OCI-LY7 (cell line): Measurements from ENCODE around the gene MAML3. TPM values are rescaled to one million over a fixed set of nuclear protein-coding genes. Genes with fewer than 3 reads are reported as not detected.

Source experiments
- BruUV-seq: library from RNA; stranded (reverse); fragments of 400-500 nt; replicated peaks from 2 replicates; lab custom pipeline; 2021; lab: Mats Ljungman, UMichigan
- CTCF ChIA-PET: fragments of 300-600 bp; sonication (Branson Sonifier 250); formaldehyde crosslinking; loops from one replicate; lab custom pipeline; 2022; ENCODE audit warnings: antibody characterized with exemption; ENCODE audit not compliant: unreplicated experiment; lab: Charles Lee
- POLR2A ChIA-PET: fragments of 300-600 bp; sonication (Branson Sonifier 250); formaldehyde crosslinking; loops from one replicate; lab custom pipeline; 2022; ENCODE audit warnings: antibody characterized with exemption; lab: Charles Lee
- DNase-seq: peaks from one replicate; pipeline ENCODE4 v3.0.0-alpha.2; 2015; ENCODE audit warnings: low spot score
- H2AFZ ChIP-seq: fragments of 200-600 bp; sonication (generic), shearing (Covaris generic); 2 replicates; pipeline ENCODE4 v1.6.1; 2014; ENCODE audit warnings: mild to moderate bottlenecking, antibody characterized with exemption, low read length, moderate library complexity
- H3K27ac ChIP-seq: fragments of 200-600 bp; sonication (generic); 2 replicates; pipeline ENCODE4 v1.5.1; 2014; ENCODE audit warnings: mixed run types, low read depth, mild to moderate bottlenecking, moderate library complexity, low read length, inconsistent platforms; ENCODE audit not compliant: poor library complexity, severe bottlenecking
- H3K36me3 ChIP-seq: fragments of 200-600 bp; sonication (generic); 2 replicates; pipeline ENCODE4 v1.6.1; 2014; ENCODE audit warnings: mild to moderate bottlenecking, antibody characterized with exemption, low read length, moderate library complexity, mixed read lengths; ENCODE audit not compliant: insufficient read depth
- H3K4me1 ChIP-seq: fragments of 200-600 bp; sonication (generic); 2 replicates; pipeline ENCODE4 v1.5.1; 2014; ENCODE audit warnings: mild to moderate bottlenecking, low read length; ENCODE audit not compliant: insufficient read depth, poor library complexity, severe bottlenecking
- H3K4me2 ChIP-seq: fragments of 200-600 bp; sonication (generic); 2 replicates; pipeline ENCODE4 v1.6.1; 2014; ENCODE audit warnings: mild to moderate bottlenecking, low read length
- H3K4me3 ChIP-seq: fragments of 200-600 bp; sonication (generic); 2 replicates; pipeline ENCODE4 v1.5.1; 2014; ENCODE audit warnings: mild to moderate bottlenecking, low read depth, low read length; ENCODE audit not compliant: poor library complexity, severe bottlenecking
- H3K79me2 ChIP-seq: fragments of 200-600 bp; sonication (generic); 2 replicates; pipeline ENCODE4 v1.6.1; 2016; ENCODE audit warnings: low read depth, mild to moderate bottlenecking, low read length, moderate library complexity, mixed read lengths; ENCODE audit not compliant: insufficient read depth
- H3K9me2 ChIP-seq: fragments of 200-600 bp; sonication (generic); 2 replicates; pipeline ENCODE4 v1.6.1; 2016; ENCODE audit warnings: mild to moderate bottlenecking, low read length, mixed read lengths; ENCODE audit not compliant: insufficient read depth
- H3K9me3 ChIP-seq: fragments of 200-600 bp; sonication (generic); 2 replicates; pipeline ENCODE4 v1.6.1; 2014; ENCODE audit warnings: mild to moderate bottlenecking, mixed run types, low read length, mixed read lengths
- H4K20me1 ChIP-seq: fragments of 200-600 bp; sonication (generic); 2 replicates; pipeline ENCODE4 v1.6.1; 2014; ENCODE audit warnings: mild to moderate bottlenecking, antibody characterized with exemption, low read length, moderate library complexity, mixed read lengths; ENCODE audit not compliant: insufficient read depth
- CTCF ChIP-seq: fragments of 200-600 bp; sonication (generic); conservative IDR thresholded peaks from 2 replicates; pipeline ENCODE4 v1.5.1; 2014; ENCODE audit warnings: mild to moderate bottlenecking, antibody characterized with exemption, low read length, moderate library complexity, mixed read lengths
- EZH2phosphoT487 ChIP-seq: fragments of 200-600 bp; sonication (generic); IDR thresholded peaks from 2 replicates; pipeline ENCODE4 v1.6.1; 2018; ENCODE audit warnings: low read depth, borderline replicate concordance, mild to moderate bottlenecking, mixed run types, antibody characterized with exemption, low read length, moderate library complexity, mixed read lengths
- intact Hi-C: fragments of 100-400 bp; cut with micrococcal nuclease; formaldehyde crosslinking; loops from one replicate; pipeline ENCODE4 v1.10.0; 2022; ENCODE audit not compliant: unreplicated experiment
- total RNA-seq, 2 experiments: library from RNA; depleted of rRNA in 1 of 2; stranded (reverse); fragments of >200 nt in 1 of 2; shearing (Covaris generic) in 1 of 2; gene quantifications; 2 replicates each; pipeline ENCODE4 v1.2.3, GENCODE V29; 2014 to 2022

Gene MAML3
- total RNA-seq, 2 experiments from 2014 or later: 0.80 to 1.2 TPM

- intact Hi-C loops: no loop called here
Measured at GRCh38 chr4:139910106-139910505, 243.9 kb downstream of the MAML3 start.

GRCh38 chr4:139908636-139909437 is 245.1 kb downstream of the MAML3 start:
- DNase-seq: no peak
- Histone ChIP-seq H3K79me2 (no peaks in the 10 kb centered on the region), H3K9me3 (no peaks in the 10 kb centered on the region), H3K36me3 (no peaks in the 10 kb centered on the region), H3K9me2 (no peaks in the 10 kb centered on the region), H3K4me3 (no peak overlapping the region), H2AFZ (no peak overlapping the region), H4K20me1 (no peaks in the 10 kb centered on the region), H3K4me2 (no peak overlapping the region), H3K4me1 (no peaks in the 10 kb centered on the region), H3K27ac (no peak overlapping the region)
- no TSS peak for BruUV-seq
- CTCF ChIA-PET: no interaction called here
- intact Hi-C loops: no loop called here
- POLR2A ChIA-PET: interaction anchor here (0.7 kb wide), 1 partner anchor 14 kb away, joined by 3 read pairs; no protein-coding TSS in a partner anchor
- TF ChIP-seq EZH2phosphoT487 (no peak), CTCF (no peak)

More at GRCh38 chr4:139910106-139910505, 243.9 kb downstream of the MAML3 start:
- Histone ChIP-seq H3K79me2 (no peaks in the 10 kb centered on the region), H3K4me2 (no peak overlapping the region), H3K9me3 (no peaks in the 10 kb centered on the region), H3K9me2 (no peaks in the 10 kb centered on the region), H3K27ac (no peak overlapping the region), H3K4me1 (no peaks in the 10 kb centered on the region), H3K4me3 (no peak overlapping the region), H2AFZ (no peak overlapping the region), H4K20me1 (no peaks in the 10 kb centered on the region), H3K36me3 (no peaks in the 10 kb centered on the region)
- TF ChIP-seq CTCF: no peak
- no peak for TF ChIP-seq EZH2phosphoT487
- ChIA-PET CTCF (no interaction called here), POLR2A (no interaction called here)
- no peak for DNase-seq
- no TSS peak for BruUV-seq
